Measurements from ENCODE around the gene NALF2. TPM values are rescaled to one million over a fixed set of nuclear protein-coding genes. Genes with fewer than 3 reads are reported as not detected.
A peak's percentile ranks its signal among the peaks of the same experiment; 100 is the strongest.

Gene NALF2
- total RNA-seq, 1 experiment from 2014 or later: 9.7 TPM

GRCh38 chrX:69507500-69507789, 3.3 kb downstream of the NALF2 start:
- Histone ChIP-seq H2BK12ac (ENCODE audit: insufficient read length, low read depth, low read length) (no peak overlapping the region), H3K79me1 (ENCODE audit: insufficient read depth, low read depth, low read length, poor library complexity, severe bottlenecking) (no peaks in the 10 kb centered on the region), H3K79me2 (ENCODE audit: insufficient read depth, low read length) (no peaks in the 10 kb centered on the region), H3K18ac (ENCODE audit: insufficient read length, low read depth, low read length) (no peak overlapping the region), H3K4me2 (ENCODE audit: insufficient read depth, insufficient read length, low read length) (no peak overlapping the region), H3K4ac (ENCODE audit: low read depth, low read length) (no peak overlapping the region), H2BK15ac (ENCODE audit: low read depth, low read length) (no peak overlapping the region), H2AK5ac (ENCODE audit: insufficient read length, low read length) (no peak overlapping the region), H3K27ac (ENCODE audit: insufficient read length, low read depth, low read length) (no peak overlapping the region), H4K8ac (replicated peaks; ENCODE audit: insufficient read length, low read depth, low read length) (no peak overlapping the region), H3K23me2 (ENCODE audit: insufficient read length, low read depth, low read length, poor library complexity, severe bottlenecking) (peaks cover 2% of the 10 kb centered on the region), H3K4me1 (ENCODE audit: insufficient read depth, low read length) (no peaks in the 10 kb centered on the region), H2AFZ (ENCODE audit: low read length) (no peak overlapping the region), H3K14ac (ENCODE audit: insufficient read depth, low read length) (no peak overlapping the region), H3K27me3 (ENCODE audit: insufficient read depth, low read length) (no peaks in the 10 kb centered on the region), H4K5ac (ENCODE audit: insufficient read length, low read depth, low read length) (no peak overlapping the region), H3K56ac (ENCODE audit: insufficient read length, low read depth, low read length) (no peak overlapping the region), H3T11ph (ENCODE audit: low read length) (no peak overlapping the region), H2BK20ac (ENCODE audit: low read depth, low read length, poor library complexity, severe bottlenecking) (no peak overlapping the region), H3K23ac (ENCODE audit: insufficient read length, low read depth, low read length) (no peak overlapping the region), H4K91ac (ENCODE audit: insufficient read length, low read depth, low read length) (no peak overlapping the region), H2BK120ac (ENCODE audit: low read depth, low read length, poor library complexity, severe bottlenecking) (no peak overlapping the region), H4K20me1 (ENCODE audit: control insufficient read depth, insufficient read depth, insufficient read length) (no peaks in the 10 kb centered on the region), H2BK5ac (ENCODE audit: insufficient read length, low read length) (no peak overlapping the region), H3K9me3 (ENCODE audit: control insufficient read depth, low read depth, low read length) (peaks cover 48% of the 10 kb centered on the region), H3K9ac (ENCODE audit: extremely low read depth, insufficient read length, low read length) (no peak overlapping the region)
- Mint-ChIP-seq H3K4me1 (peaks cover 5 to 16% of the 10 kb centered on the region in 2 experiments), H3K4me3 (peak overlapping the region in 1 of 2 experiments; percentile 30; a peak in 3 of 5 replicates), H3K27me3 (ENCODE audit: low read depth) (peaks cover 22% of the 10 kb centered on the region), H3K36me3 (ENCODE audit: insufficient read depth in 1 of 3, low read depth in 3 of 3) (peaks cover 17 to 25% (median 17%) of the 10 kb centered on the region in 3 experiments; a peak in 6 of 7 replicates), H3K27ac (no peak overlapping the region), H3K9me3 (peaks cover 51 to 64% of the 10 kb centered on the region in 2 experiments)
- WGBS (ENCODE audit: extremely low coverage, insufficient read length, low lambda C conversion rate): no CpG with 5 or more reads among the region's 7 CpGs
- no peak for DNase-seq
- TF ChIP-seq CTCF (conservative IDR thresholded peaks at IDR 0.05): no peak

All from H9 (cell line).